Stimulated activated CD8-positive, alpha-beta memory T cell treated with anti-CD3 and anti-CD28 coated beads, Interleukin-4, amount 100 ng/mL, for 24 hours (primary cell): ENCODE data around the gene ATXN7L1.
"Not testable (repeated sequence)": the region's sequence is repeated elsewhere in the genome, so short reads cannot be mapped to it uniquely, and the experiment has no call there.

Experiments
- DNase-seq: peaks from one replicate; pipeline ENCODE4 v3.0.0-alpha.2; 2020; ENCODE audit warnings: low read depth

ATXN7L1 gene

GRCh38 chr7:105703207-105703930 lies 173.0 kb downstream of the ATXN7L1 start:
- no peak for DNase-seq

- DNase-seq: no peak
These were observed 176.7 kb downstream of the ATXN7L1 start for GRCh38 chr7:105699568-105700236.

GRCh38 chr7:105698531-105698930 lies 177.9 kb downstream of the ATXN7L1 start:
- DNase-seq: no peak

DNA sequence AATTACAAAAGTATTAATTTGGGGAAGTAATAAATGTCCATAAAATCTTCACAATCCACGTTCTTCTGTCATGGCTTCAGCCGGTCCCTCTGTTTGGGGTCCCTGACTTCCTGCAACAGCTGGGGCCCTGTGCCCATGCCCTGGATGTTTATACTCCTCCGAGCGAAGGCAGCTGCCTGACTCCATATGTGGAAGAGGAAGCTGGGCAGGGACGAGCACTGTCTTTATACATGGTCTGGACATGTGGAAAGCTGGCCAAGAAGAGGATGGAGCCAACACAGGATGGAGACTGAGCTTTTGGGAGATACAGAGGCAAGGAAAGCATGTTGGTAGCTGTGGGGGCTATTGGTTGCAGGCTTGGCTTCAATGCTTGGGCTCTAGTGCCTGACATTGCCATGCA lies 178.6 kb downstream of the ATXN7L1 start:
- no peak for DNase-seq

DNA sequence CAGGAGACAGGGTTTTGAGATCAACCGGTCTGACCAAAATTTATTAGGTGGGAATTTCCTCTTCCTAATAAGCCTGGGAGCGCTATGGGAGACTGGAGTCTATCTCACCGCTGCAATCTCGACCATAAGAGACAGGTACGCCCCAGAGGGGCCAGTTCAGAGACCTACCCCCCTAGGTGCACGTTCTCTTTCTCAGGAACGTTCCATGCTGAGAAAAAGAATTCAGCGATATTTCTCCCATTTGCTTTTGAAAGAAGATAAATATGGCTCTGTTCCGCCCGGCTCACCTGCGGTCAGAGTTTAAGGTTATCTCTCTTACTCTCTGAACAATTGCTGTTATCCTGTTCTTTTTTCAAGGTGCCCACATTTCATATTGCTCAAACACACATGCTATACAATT lies 179.2 kb downstream of the ATXN7L1 start:
- DNase-seq: not testable (repeated sequence)

- DNase-seq: no peak
These were observed 182.8 kb downstream of the ATXN7L1 start for GRCh38 chr7:105693576-105693975.

DNA sequence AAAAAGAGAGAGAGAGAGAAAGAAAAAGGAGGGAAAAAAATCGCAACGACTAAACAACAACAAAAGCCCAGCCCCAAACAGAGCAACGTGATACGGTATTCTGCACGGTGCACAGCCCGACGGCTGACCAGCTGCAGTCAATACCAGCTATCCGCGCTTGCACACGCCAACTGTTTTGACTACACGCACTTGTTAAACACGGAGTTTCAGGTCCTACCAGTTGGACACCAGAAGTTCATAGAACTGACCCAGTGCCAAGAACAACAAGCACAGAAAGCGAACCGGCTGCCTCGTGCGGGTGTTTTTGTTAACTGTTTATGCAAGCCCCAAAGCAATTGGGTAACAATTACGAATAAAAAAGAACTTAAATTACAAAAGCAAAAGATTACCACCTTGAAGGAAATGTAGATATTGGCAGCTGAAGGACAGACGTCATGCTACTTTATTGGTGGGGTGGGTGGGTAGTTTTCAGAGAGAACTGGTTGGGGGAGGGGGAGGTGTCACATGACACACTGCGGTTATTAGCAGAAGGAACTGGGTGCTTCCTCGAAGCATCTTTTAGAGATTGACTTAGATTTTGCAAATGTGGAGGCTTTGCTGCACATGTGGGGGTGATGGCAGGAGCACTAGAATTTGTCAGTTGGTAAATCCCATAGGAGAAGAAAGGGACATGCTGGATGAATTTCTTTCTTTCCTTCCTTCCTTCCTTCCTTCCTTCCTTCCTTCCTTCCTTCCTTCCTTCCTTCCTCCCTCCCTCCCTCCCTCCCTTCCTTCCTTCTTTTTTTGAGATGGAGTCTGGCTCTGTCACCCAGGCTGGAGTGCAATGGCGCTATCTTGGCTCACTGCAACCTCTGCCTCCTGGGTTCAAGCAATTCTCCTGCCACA lies 184.5 kb downstream of the ATXN7L1 start:
- DNase-seq: peak; percentile 23

DNA sequence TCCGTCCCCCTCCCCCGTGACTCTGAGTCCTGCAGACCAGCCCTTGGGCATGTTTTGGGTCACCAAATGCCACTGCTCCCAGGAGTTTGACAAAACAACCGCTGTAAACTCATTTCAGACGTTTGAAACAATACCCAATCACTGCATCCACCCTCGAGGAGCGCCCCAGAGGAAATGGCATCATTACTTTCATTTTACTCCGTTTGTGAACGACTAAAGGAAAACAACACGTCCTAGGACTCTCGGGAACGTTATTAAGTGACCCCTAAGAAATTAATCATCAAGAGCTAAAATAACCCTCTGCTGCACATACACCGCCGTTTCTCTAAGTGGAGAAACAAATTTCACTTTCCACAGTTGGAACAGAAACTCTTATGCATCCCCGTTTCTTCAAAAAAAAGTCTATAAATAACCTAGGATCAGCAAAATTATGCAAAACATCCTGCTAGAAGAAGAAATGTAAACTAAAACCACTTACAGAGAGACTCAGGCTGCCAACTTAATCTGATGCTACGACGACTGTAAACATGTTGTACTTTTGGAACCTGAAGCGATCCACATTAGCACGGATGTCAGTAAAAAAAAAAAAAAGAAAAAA lies 185.2 kb downstream of the ATXN7L1 start:
- no peak for DNase-seq

DNA sequence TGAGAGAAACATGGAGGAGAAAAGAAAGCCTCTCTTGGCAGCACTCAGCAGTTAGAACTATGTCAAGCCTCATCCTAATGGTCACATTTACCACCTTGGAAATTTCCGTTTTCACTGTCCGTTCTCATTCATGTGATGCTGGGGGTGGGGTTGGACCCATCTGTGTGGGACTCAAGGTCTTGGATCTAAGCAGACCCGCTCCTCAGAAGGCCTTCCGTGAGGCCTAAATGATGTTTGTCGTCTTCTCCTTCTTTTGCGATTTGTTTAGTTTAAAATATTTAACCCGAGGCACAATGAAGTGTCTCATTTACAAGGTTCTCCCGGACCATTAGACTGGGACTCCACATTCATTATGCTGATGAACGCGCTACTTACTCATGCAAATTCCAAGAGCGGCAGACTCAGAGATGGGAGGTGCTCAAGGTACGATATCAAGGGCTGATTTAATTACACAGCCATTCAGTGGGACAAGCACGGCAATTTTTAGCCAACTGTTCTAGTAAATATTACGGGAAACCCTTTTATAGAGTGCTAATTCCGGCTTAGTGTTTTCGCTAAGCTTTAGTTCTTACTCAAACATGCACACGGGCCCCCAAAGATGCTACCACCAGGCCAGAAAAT lies 186.0 kb downstream of the ATXN7L1 start:
- no peak for DNase-seq

DNA sequence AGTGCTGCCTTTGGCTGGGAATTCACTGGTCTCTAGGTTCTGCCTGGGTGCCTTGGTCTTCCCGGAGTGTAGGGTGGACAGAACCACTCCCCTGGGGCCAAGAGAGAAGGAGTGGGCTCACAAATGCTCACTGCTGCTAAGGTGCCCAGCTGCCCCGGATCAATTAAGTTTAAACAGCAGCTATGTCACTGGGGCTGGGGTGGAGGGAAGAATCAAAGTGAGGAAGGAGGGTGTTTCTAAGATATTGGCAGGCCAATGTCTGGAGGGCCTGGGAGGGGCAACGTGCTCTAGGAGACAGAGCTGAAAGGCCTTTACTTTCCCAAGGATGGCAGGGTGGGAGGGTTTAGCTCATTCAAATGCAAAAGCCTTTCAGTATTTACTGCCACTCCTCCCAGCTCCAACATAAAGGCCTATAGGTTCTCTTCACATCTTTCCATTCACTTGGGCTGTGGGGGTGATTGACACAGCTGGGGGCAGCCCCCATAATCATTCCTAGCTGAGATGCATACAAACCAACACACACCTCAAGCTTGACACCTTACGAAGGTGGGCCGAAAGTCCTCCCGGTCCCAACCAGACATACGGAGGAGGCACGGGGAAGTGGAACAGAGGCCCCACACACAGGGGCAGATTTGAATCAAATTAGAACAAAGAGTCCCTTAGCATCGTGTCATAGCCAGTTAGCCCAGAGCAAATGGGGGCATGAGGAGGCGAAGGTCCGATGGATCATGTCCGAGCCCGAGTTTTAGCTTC lies 187.2 kb downstream of the ATXN7L1 start:
- no peak for DNase-seq

- no peak for DNase-seq
These were observed 187.8 kb downstream of the ATXN7L1 start for GRCh38 chr7:105688617-105689016.

- no peak for DNase-seq
These were observed 191.2 kb downstream of the ATXN7L1 start for GRCh38 chr7:105685161-105685560.

- no peak for DNase-seq
These were observed 193.9 kb downstream of the ATXN7L1 start for GRCh38 chr7:105682341-105683060.

- DNase-seq: no peak
These were observed 195.8 kb downstream of the ATXN7L1 start for GRCh38 chr7:105680505-105681187.

DNA sequence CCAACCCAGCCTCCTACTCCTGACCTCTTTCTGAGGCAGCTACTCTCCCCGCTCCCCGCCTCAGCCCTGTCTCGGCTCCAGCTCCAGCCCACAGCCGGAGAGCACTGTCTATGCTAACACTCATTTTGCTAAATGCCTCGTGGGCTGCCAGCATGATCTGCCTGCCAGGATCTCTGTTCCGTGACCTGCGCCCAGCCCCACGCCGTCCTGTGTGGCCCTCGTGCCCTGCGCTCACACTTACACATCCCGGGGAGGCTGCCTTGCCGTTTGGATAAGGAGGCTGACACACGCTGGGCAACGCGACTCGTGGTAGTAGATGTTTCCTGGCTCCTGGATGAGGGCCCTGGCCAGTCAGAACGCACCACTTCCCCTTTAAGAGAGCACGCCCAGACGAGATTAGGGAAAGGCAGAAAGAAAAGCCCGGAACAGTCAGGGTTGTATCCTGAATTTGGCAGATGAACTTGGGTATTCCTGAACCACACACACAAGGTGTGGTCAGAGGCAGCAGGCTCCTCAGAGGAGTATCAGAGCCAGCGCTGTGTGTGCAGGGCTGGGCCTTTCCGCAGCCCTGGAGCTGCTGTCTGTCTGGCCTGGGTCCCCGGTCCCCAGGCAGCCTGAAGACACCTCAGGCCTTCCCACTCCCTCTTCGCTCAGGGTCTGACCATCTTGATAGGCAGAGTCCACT lies 197.4 kb downstream of the ATXN7L1 start:
- DNase-seq: no peak

GRCh38 chr7:105677817-105678573 lies 198.4 kb downstream of the ATXN7L1 start:
- no peak for DNase-seq

GRCh38 chr7:105677410-105677730 lies 199.0 kb downstream of the ATXN7L1 start:
- DNase-seq: no peak

DNA sequence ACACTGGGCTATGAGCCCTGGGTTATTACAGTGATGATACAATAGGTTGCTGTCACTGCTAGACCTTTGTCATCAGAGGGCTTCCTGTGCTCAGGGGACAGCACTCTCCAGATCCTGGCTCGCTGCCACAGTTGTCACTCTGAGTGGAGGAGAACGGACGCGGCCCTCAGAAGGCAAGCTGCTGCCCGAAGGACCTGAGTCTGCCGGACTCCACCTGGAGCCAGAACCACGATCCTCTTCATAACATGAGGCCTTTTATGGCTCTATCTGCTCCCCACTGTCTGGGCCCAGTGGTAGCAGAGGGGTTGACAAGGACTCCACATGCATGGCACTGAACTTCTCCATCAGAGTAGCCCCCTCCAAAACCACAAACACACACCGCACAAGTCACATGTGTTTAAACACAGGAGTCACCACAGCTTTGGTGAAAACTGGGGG lies 200.4 kb downstream of the ATXN7L1 start:
- DNase-seq: peak; percentile 26
